WTC11 (cell line): ENCODE data around the gene RNF149. TPM values are rescaled to one million over a fixed set of nuclear protein-coding genes. Genes with fewer than 3 reads are reported as not detected.

Experiments used
- AFF4 ChIP-seq: sonication (generic); formaldehyde crosslinking; IDR thresholded peaks from 2 replicates; pipeline ENCODE4 v1.8.1; 2023; ENCODE audit warnings: mild to moderate bottlenecking, missing genetic modification reagents, borderline replicate concordance
- ATF1 ChIP-seq: sonication (generic); formaldehyde crosslinking; IDR thresholded peaks from 2 replicates; pipeline ENCODE4 v1.8.1; 2023; ENCODE audit warnings: mild to moderate bottlenecking, moderate library complexity, missing genetic modification reagents
- CBFB ChIP-seq: sonication (generic); formaldehyde crosslinking; IDR thresholded peaks from 2 replicates; pipeline ENCODE4 v1.8.1; 2022; ENCODE audit warnings: mild to moderate bottlenecking, low read depth, missing genetic modification reagents
- E2F4 ChIP-seq: sonication (generic); formaldehyde crosslinking; IDR thresholded peaks from 2 replicates; pipeline ENCODE4 v1.8.1; 2022; ENCODE audit warnings: low read depth, mild to moderate bottlenecking, moderate library complexity, missing genetic modification reagents, borderline replicate concordance
- ELF4 ChIP-seq: sonication (generic); formaldehyde crosslinking; IDR thresholded peaks from 2 replicates; pipeline ENCODE4 v1.8.1; 2022; ENCODE audit warnings: low read depth, mild to moderate bottlenecking, moderate library complexity, missing genetic modification reagents
- EMX1 ChIP-seq: fragments of 250-450 bp; sonication (Bioruptor Pico); IDR thresholded peaks from 2 replicates; pipeline ENCODE4 v1.8.0; 2021; ENCODE audit warnings: mild to moderate bottlenecking
- ETV6 ChIP-seq: sonication (generic); formaldehyde crosslinking; IDR thresholded peaks from 2 replicates; pipeline ENCODE4 v1.8.1; 2022; ENCODE audit warnings: mild to moderate bottlenecking, missing genetic modification reagents
- HMGA2 ChIP-seq: fragments of 250-450 bp; sonication (Bioruptor Pico); IDR thresholded peaks from 2 replicates; pipeline ENCODE4 v1.4.0; 2021; ENCODE audit warnings: mild to moderate bottlenecking, moderate library complexity
- HMGXB4 ChIP-seq: sonication (generic); formaldehyde crosslinking; IDR thresholded peaks from 2 replicates; pipeline ENCODE4 v1.8.1; 2023; ENCODE audit warnings: mild to moderate bottlenecking, moderate library complexity, missing genetic modification reagents
- IRF2 ChIP-seq: sonication (generic); formaldehyde crosslinking; IDR thresholded peaks from 2 replicates; pipeline ENCODE4 v1.8.0; 2022; ENCODE audit warnings: low read depth, missing genetic modification reagents, borderline replicate concordance
- MAX ChIP-seq: sonication (generic); formaldehyde crosslinking; IDR thresholded peaks from 2 replicates; pipeline ENCODE4 v1.8.0; 2022; ENCODE audit warnings: mild to moderate bottlenecking, missing genetic modification reagents
- MLX ChIP-seq: sonication (generic); formaldehyde crosslinking; IDR thresholded peaks from 2 replicates; pipeline ENCODE4 v1.8.1; 2023; ENCODE audit warnings: mild to moderate bottlenecking, missing genetic modification reagents, moderate library complexity
- NFYB ChIP-seq: sonication (generic); formaldehyde crosslinking; conservative IDR thresholded peaks from 2 replicates; pipeline ENCODE4 v1.8.0; 2022; ENCODE audit warnings: low read depth, missing genetic modification reagents
- PREB ChIP-seq: sonication (generic); formaldehyde crosslinking; IDR thresholded peaks from 2 replicates; pipeline ENCODE4 v1.8.1; 2022; ENCODE audit warnings: mild to moderate bottlenecking, missing genetic modification reagents, moderate library complexity, borderline replicate concordance
- PRRX2 ChIP-seq: fragments of 250-450 bp; sonication (Bioruptor Pico); IDR thresholded peaks from 2 replicates; pipeline ENCODE4 v1.8.0; 2021; ENCODE audit warnings: mild to moderate bottlenecking
- RELA ChIP-seq: sonication (generic); formaldehyde crosslinking; IDR thresholded peaks from 2 replicates; pipeline ENCODE4 v1.8.1; 2022; ENCODE audit warnings: missing genetic modification reagents, mild to moderate bottlenecking, borderline replicate concordance
- RORB ChIP-seq: fragments of 250-450 bp; sonication (Bioruptor Pico); IDR thresholded peaks from 2 replicates; pipeline ENCODE4 v1.9.0; 2021; ENCODE audit warnings: mild to moderate bottlenecking
- SMAD4 ChIP-seq: sonication (generic); formaldehyde crosslinking; IDR thresholded peaks from 2 replicates; pipeline ENCODE4 v1.8.0; 2022; ENCODE audit warnings: mild to moderate bottlenecking, missing genetic modification reagents
- TCF7 ChIP-seq: sonication (generic); formaldehyde crosslinking; IDR thresholded peaks from 2 replicates; pipeline ENCODE4 v1.8.0; 2022; ENCODE audit warnings: mild to moderate bottlenecking, low read depth, missing genetic modification reagents, moderate library complexity
- ZBTB21 ChIP-seq: sonication (generic); formaldehyde crosslinking; IDR thresholded peaks from 2 replicates; pipeline ENCODE4 v1.8.1; 2023; ENCODE audit warnings: mild to moderate bottlenecking, missing genetic modification reagents, borderline replicate concordance
- ZBTB43 ChIP-seq: sonication (generic); formaldehyde crosslinking; IDR thresholded peaks from 2 replicates; pipeline ENCODE4 v1.8.1; 2023; ENCODE audit warnings: mild to moderate bottlenecking, missing genetic modification reagents
- ZMAT4 ChIP-seq: fragments of 250-450 bp; sonication (Bioruptor Pico); IDR thresholded peaks from 2 replicates; pipeline ENCODE4 v1.9.0; 2021; ENCODE audit warnings: mild to moderate bottlenecking
- ZNF121 ChIP-seq: sonication (generic); formaldehyde crosslinking; IDR thresholded peaks from 2 replicates; pipeline ENCODE4 v1.8.0; 2023; ENCODE audit warnings: missing genetic modification reagents
- ZNF232 ChIP-seq: sonication (generic); formaldehyde crosslinking; IDR thresholded peaks from 2 replicates; pipeline ENCODE4 v1.8.0; 2022; ENCODE audit warnings: mild to moderate bottlenecking, missing genetic modification reagents
- total RNA-seq: library from RNA; stranded (reverse); gene quantifications from 3 replicates; pipeline ENCODE4 v1.2.3, GENCODE V29; 2021

Gene RNF149
- total RNA-seq, 1 experiment from 2014 or later, result 25.6 TPM

GRCh38 chr2:101253013-101253702, 55.3 kb downstream of the RNF149 start (continued):
- no peak for TF ChIP-seq AFF4 (CRISPR knock-in tag)
- no peak; the same call in 1 of the 2 replicates for TF ChIP-seq ETV6
- no peak for TF ChIP-seq RELA (CRISPR knock-in tag)
- peak; percentile 48; the same call in 1 of the 2 replicates for TF ChIP-seq CBFB (CRISPR knock-in tag)
- TF ChIP-seq MLX (CRISPR knock-in tag), result no peak
- TF ChIP-seq NFYB (CRISPR knock-in tag), result no peak
- peak; percentile 34; the same call in 1 of the 2 replicates for TF ChIP-seq HMGXB4 (CRISPR knock-in tag)
- no peak; the same call in 1 of the 2 replicates for TF ChIP-seq ZNF232 (CRISPR knock-in tag)
- no peak for TF ChIP-seq ZBTB21 (CRISPR knock-in tag)
- no peak for TF ChIP-seq RORB (CRISPR knock-in tag)
- no peak for TF ChIP-seq EMX1 (CRISPR knock-in tag)
- TF ChIP-seq ELF4 (CRISPR knock-in tag), result 0 out of 2 replicates have a peak, but pooled peaks have one; percentile 39
- TF ChIP-seq PREB (CRISPR knock-in tag), result no peak
- no peak for TF ChIP-seq TCF7 (CRISPR knock-in tag)
- TF ChIP-seq ZMAT4 (CRISPR knock-in tag), result no peak
- no peak for TF ChIP-seq HMGA2
- TF ChIP-seq E2F4 (CRISPR knock-in tag), result no peak
- no peak for TF ChIP-seq ZBTB43 (CRISPR knock-in tag)
- TF ChIP-seq SMAD4 (CRISPR knock-in tag), result no peak
- TF ChIP-seq PRRX2 (CRISPR knock-in tag), result no peak
- TF ChIP-seq MAX, result peak; percentile 19; the same call in 1 of the 2 replicates
- TF ChIP-seq ATF1, result no peak
- no peak for TF ChIP-seq IRF2 (CRISPR knock-in tag)
- no peak for TF ChIP-seq ZNF121 (CRISPR knock-in tag)
